Gastrocnemius medialis (tissue), 4 donors: ENCODE results near the gene ZFP37.

Experiments
- POLR2A ChIP-seq, 2 donors: fragments of 450-650 bp; IDR thresholded peaks; one replicate each; pipeline ENCODE4 v1.6.1; 2017; ENCODE audit warnings: antibody characterized with exemption in 2 of 2, mild to moderate bottlenecking in 2 of 2, moderate library complexity in 2 of 2
- TF ChIP-seq, protein P1 (sequence below), 5 experiments: fragments of 450-650 bp in 3 of 5; fragments of 200-600 bp in 2 of 5; sonication (generic) in 2 of 5; IDR thresholded peaks in 4 of 5; conservative IDR thresholded peaks in 1 of 5; 1 replicate in 4 of 5; 2 replicates in 1 of 5; pipeline ENCODE4 v1.5.1; 2016 to 2019; ENCODE audit warnings: antibody characterized with exemption in 5 of 5, mild to moderate bottlenecking in 3 of 5, moderate library complexity in 3 of 5

DNA sequence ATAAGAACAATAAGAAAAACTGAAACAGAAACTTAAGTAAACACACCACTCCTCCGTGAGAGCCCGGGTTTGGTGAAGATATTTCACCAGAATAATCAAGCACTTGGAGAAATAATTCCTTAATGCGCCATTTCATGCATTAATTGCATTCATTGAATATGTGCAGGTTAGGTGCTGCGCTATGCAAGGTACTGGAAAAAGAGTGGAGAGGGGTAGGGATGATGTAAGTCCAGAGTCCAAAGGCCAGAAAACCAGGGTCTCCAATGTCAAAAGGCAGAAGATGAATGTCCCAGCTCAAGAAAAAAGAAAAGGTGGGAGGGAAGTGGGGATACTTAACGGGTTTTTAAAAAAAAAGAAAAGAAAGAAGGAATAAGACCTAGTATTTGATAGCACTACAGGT is 669 bp upstream of the ZFP37 start:
- TF ChIP-seq POLR2A (IDR thresholded peaks at IDR 0.05) = no peak
- TF ChIP-seq, protein P1, sequence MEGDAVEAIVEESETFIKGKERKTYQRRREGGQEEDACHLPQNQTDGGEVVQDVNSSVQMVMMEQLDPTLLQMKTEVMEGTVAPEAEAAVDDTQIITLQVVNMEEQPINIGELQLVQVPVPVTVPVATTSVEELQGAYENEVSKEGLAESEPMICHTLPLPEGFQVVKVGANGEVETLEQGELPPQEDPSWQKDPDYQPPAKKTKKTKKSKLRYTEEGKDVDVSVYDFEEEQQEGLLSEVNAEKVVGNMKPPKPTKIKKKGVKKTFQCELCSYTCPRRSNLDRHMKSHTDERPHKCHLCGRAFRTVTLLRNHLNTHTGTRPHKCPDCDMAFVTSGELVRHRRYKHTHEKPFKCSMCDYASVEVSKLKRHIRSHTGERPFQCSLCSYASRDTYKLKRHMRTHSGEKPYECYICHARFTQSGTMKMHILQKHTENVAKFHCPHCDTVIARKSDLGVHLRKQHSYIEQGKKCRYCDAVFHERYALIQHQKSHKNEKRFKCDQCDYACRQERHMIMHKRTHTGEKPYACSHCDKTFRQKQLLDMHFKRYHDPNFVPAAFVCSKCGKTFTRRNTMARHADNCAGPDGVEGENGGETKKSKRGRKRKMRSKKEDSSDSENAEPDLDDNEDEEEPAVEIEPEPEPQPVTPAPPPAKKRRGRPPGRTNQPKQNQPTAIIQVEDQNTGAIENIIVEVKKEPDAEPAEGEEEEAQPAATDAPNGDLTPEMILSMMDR (IDR thresholded peaks at IDR 0.05 in 4 of 5, conservative IDR thresholded peaks at IDR 0.05 in 1 of 5) = no peak
